ENCODE results near the gene HYKK. TPM values are rescaled to one million over a fixed set of nuclear protein-coding genes. Genes with fewer than 3 reads are reported as not detected.

Gene HYKK
- total RNA-seq, 4 donors from 2014 or later, result 8.0 to 31.9 (median 10.2) TPM

GRCh38 chr15:78567531-78567930, 60.2 kb downstream of the HYKK start:
- H3K27ac ChIP-seq, result no peak overlapping the region
- no peaks in the 10 kb centered on the region for H3K9me3 ChIP-seq
- peaks cover 0 to 69% of the 10 kb centered on the region in 2 donors for H3K27me3 ChIP-seq
- no peak overlapping the region for H3K4me3 ChIP-seq
- 76 to 79% methylated on average over 4 of the region's 4 CpGs for WGBS, 2 donors
- H3K4me1 ChIP-seq, result peaks cover 0 to 16% (median 2%) of the 10 kb centered on the region in 4 donors
- no peak for TF ChIP-seq CTCF (IDR thresholded peaks at IDR 0.05)
- TF ChIP-seq EP300 (IDR thresholded peaks at IDR 0.05), result no peak
- TF ChIP-seq POLR2A (IDR thresholded peaks at IDR 0.05), result no peak
- DNase-seq (ENCODE audit: low spot score in 2 of 2), result no peak
- H3K36me3 ChIP-seq, result no peaks in the 10 kb centered on the region

GRCh38 chr15:78570710-78571109, 63.3 kb downstream of the HYKK start:
- H3K27ac ChIP-seq, result no peak overlapping the region
- H3K4me3 ChIP-seq, result no peak overlapping the region
- DNase-seq (ENCODE audit: low spot score in 2 of 2), result no peak
- 69 to 76% methylated on average over 2 of the region's 2 CpGs for WGBS, 2 donors
- H3K36me3 ChIP-seq, result no peaks in the 10 kb centered on the region
- H3K4me1 ChIP-seq, result peaks cover 0 to 8% (median 0%) of the 10 kb centered on the region in 4 donors
- TF ChIP-seq EP300 (IDR thresholded peaks at IDR 0.05), result no peak
- no peak for TF ChIP-seq CTCF (IDR thresholded peaks at IDR 0.05)
- no peak for TF ChIP-seq POLR2A (IDR thresholded peaks at IDR 0.05)
- peaks cover 0 to 72% of the 10 kb centered on the region in 2 donors for H3K27me3 ChIP-seq
- H3K9me3 ChIP-seq, result no peaks in the 10 kb centered on the region

- H3K36me3 ChIP-seq, result no peaks in the 10 kb centered on the region
- H3K4me1 ChIP-seq, result peaks cover 0 to 2% (median 0%) of the 10 kb centered on the region in 4 donors
- no peak for TF ChIP-seq CTCF (IDR thresholded peaks at IDR 0.05)
- TF ChIP-seq POLR2A (IDR thresholded peaks at IDR 0.05), result no peak
- TF ChIP-seq EP300 (IDR thresholded peaks at IDR 0.05), result no peak
- H3K9me3 ChIP-seq, result no peaks in the 10 kb centered on the region
- no peak for DNase-seq (ENCODE audit: low spot score in 2 of 2)
- no peak overlapping the region for H3K27ac ChIP-seq
- no peak overlapping the region for H3K4me3 ChIP-seq
- H3K27me3 ChIP-seq, result peaks cover 0 to 68% of the 10 kb centered on the region in 2 donors
- 66 to 76% methylated on average over 4 of the region's 4 CpGs for WGBS, 2 donors
Measured at GRCh38 chr15:78571382-78571781, 64.0 kb downstream of the HYKK start.

- no peak for DNase-seq (ENCODE audit: low spot score in 2 of 2)
- Histone ChIP-seq H3K27ac (no peak overlapping the region), H3K36me3 (no peaks in the 10 kb centered on the region), H3K4me1 (no peaks in the 10 kb centered on the region), H3K4me3 (no peak overlapping the region), H3K9me3 (no peaks in the 10 kb centered on the region), H3K27me3 (peaks cover 0 to 52% of the 10 kb centered on the region in 2 donors)
- 64 to 79% methylated on average over 4 of the region's 4 CpGs for WGBS, 2 donors
- TF ChIP-seq CTCF (IDR thresholded peaks at IDR 0.05) (no peak), POLR2A (IDR thresholded peaks at IDR 0.05) (no peak), EP300 (IDR thresholded peaks at IDR 0.05) (no peak)
Measured at GRCh38 chr15:78573416-78573815, 66.0 kb downstream of the HYKK start.

GRCh38 chr15:78574944-78575343, 67.6 kb downstream of the HYKK start:
- H3K4me1 ChIP-seq, result no peaks in the 10 kb centered on the region
- H3K36me3 ChIP-seq, result no peaks in the 10 kb centered on the region
- no peak overlapping the region for H3K27ac ChIP-seq
- TF ChIP-seq POLR2A (IDR thresholded peaks at IDR 0.05), result no peak
- no peak for TF ChIP-seq EP300 (IDR thresholded peaks at IDR 0.05)
- no peak for TF ChIP-seq CTCF (IDR thresholded peaks at IDR 0.05)
- no peak overlapping the region for H3K4me3 ChIP-seq
- 93 to 95% methylated on average over 1 of the region's 1 CpG for WGBS, 2 donors
- H3K9me3 ChIP-seq, result no peaks in the 10 kb centered on the region
- H3K27me3 ChIP-seq, result peaks cover 0 to 36% of the 10 kb centered on the region in 2 donors
- DNase-seq (ENCODE audit: low spot score in 2 of 2), result no peak

Other genes starting within 250 kb of the HYKK start
- gene DNAJA4, start 243.0 kb upstream of the HYKK start, total RNA-seq, result 10 to 100 TPM; 14.2 to 16.9 (median 16.4) TPM
- gene SKIC8, start 208.0 kb upstream of the HYKK start, total RNA-seq, result 10 to 100 TPM; 50.3 to 75.1 (median 55.5) TPM
- gene CRABP1, start 167.2 kb upstream of the HYKK start, total RNA-seq, result 1 to 10 TPM in 2 of 4 donors, not detected in 2; 1.6 to 6.6 TPM
- gene IREB2, start 69.4 kb upstream of the HYKK start, total RNA-seq, result 10 to 100 TPM; 32.4 to 45.9 (median 42.4) TPM
- 100 to 1,000 TPM in 1 of 4 donors, 10 to 100 TPM in 3; 58.1 to 102 (median 76.8) TPM for gene PSMA4, start 32.9 kb downstream of the HYKK start, total RNA-seq
- gene CHRNA5, start 57.9 kb downstream of the HYKK start, total RNA-seq, result 1 to 10 TPM in 2 of 4 donors, under 1 TPM in 2; 0.84 to 3.0 (median 1.3) TPM
- not detected for gene CHRNA3, start 113.4 kb downstream of the HYKK start, total RNA-seq
- not detected for gene CHRNB4, start 133.6 kb downstream of the HYKK start, total RNA-seq